ENCODE results near the gene DISC1. TPM values are rescaled to one million over a fixed set of nuclear protein-coding genes. Genes with fewer than 3 reads are reported as not detected.
"Not testable (repeated sequence)": the region's sequence is repeated elsewhere in the genome, so short reads cannot be mapped to it uniquely, and the experiment has no call there.

DISC1 gene
- total RNA-seq, 1 donor from 2014 or later, result 14.0 TPM

GRCh38 chr1:231634323-231635013, 7.9 kb downstream of the DISC1 start:
- intact Hi-C loops (cut with micrococcal nuclease), result no loop called here

GRCh38 chr1:231636157-231636556, 9.6 kb downstream of the DISC1 start:
- intact Hi-C loops (cut with micrococcal nuclease), result no loop called here

GRCh38 chr1:231636922-231637321, 10.3 kb downstream of the DISC1 start:
- intact Hi-C loops (cut with micrococcal nuclease), result not testable (repeated sequence)

- intact Hi-C loops (cut with micrococcal nuclease), result no loop called here
Observed at GRCh38 chr1:231638647-231639046, 12.1 kb downstream of the DISC1 start.

GRCh38 chr1:231639819-231640218, 13.2 kb downstream of the DISC1 start:
- intact Hi-C loops (cut with micrococcal nuclease), result no loop called here

GRCh38 chr1:231641444-231641843, 14.9 kb downstream of the DISC1 start:
- intact Hi-C loops (cut with micrococcal nuclease), result not testable (repeated sequence)

GRCh38 chr1:231642061-231642460, 15.5 kb downstream of the DISC1 start:
- intact Hi-C loops (cut with micrococcal nuclease), result not testable (repeated sequence)

GRCh38 chr1:231642618-231643017, 16.0 kb downstream of the DISC1 start:
- intact Hi-C loops (cut with micrococcal nuclease), result no loop called here

- intact Hi-C loops (cut with micrococcal nuclease), result no loop called here
Observed at GRCh38 chr1:231643071-231643934, 16.7 kb downstream of the DISC1 start.

GRCh38 chr1:231643935-231644237, 17.3 kb downstream of the DISC1 start:
- intact Hi-C loops (cut with micrococcal nuclease), result no loop called here

- intact Hi-C loops (cut with micrococcal nuclease), result not testable (repeated sequence)
Observed at GRCh38 chr1:231645634-231646033, 19.0 kb downstream of the DISC1 start.

GRCh38 chr1:231646165-231646564, 19.6 kb downstream of the DISC1 start:
- intact Hi-C loops (cut with micrococcal nuclease), result not testable (repeated sequence)

GRCh38 chr1:231651621-231652260, 25.2 kb downstream of the DISC1 start:
- intact Hi-C loops (cut with micrococcal nuclease), result loop anchor here (2.0 kb wide), 1 partner anchor 25 kb away; the partner anchor contains the start of gene DISC1

GRCh38 chr1:231653632-231654031, 27.0 kb downstream of the DISC1 start:
- intact Hi-C loops (cut with micrococcal nuclease), result no loop called here

GRCh38 chr1:231656741-231657140, 30.2 kb downstream of the DISC1 start:
- intact Hi-C loops (cut with micrococcal nuclease), result no loop called here

- intact Hi-C loops (cut with micrococcal nuclease), result not testable (repeated sequence)
Observed at GRCh38 chr1:231658223-231658622, 31.6 kb downstream of the DISC1 start.

- intact Hi-C loops (cut with micrococcal nuclease), result no loop called here
Observed at GRCh38 chr1:231660198-231660597, 33.6 kb downstream of the DISC1 start.

GRCh38 chr1:231663211-231663792, 36.7 kb downstream of the DISC1 start:
- intact Hi-C loops (cut with micrococcal nuclease), result no loop called here

- intact Hi-C loops (cut with micrococcal nuclease), result no loop called here
Observed at GRCh38 chr1:231665101-231665500, 38.5 kb downstream of the DISC1 start.

GRCh38 chr1:231665726-231666125, 39.1 kb downstream of the DISC1 start:
- intact Hi-C loops (cut with micrococcal nuclease), result no loop called here

- intact Hi-C loops (cut with micrococcal nuclease), result no loop called here
Observed at GRCh38 chr1:231666220-231666936, 39.8 kb downstream of the DISC1 start.

All from T-helper 1 cell treated with Interleukin-12 subunit alpha and Interleukin-12 subunit beta and Interleukin-4 antibody, amounts not matched to agents 30 ng/mL and 1 ng/mL, for 36 hours (primary cell).